ENCODE results near the gene CRNKL1. TPM values are rescaled to one million over a fixed set of nuclear protein-coding genes. Genes with fewer than 3 reads are reported as not detected.

Gene CRNKL1
- polyA plus RNA-seq, 1 donor (not counting 4 experiments of a cell fraction or from before 2014, with no cell fraction given) = 11.0 TPM

GRCh38 chr20:20094410-20094809 lies 42.1 kb upstream of the CRNKL1 start:
- Histone ChIP-seq H3K79me2 (ENCODE audit: control insufficient read depth, insufficient read depth, low read length) (no peaks in the 10 kb centered on the region), H3K27me3 (ENCODE audit: control insufficient read depth, extremely low read depth, insufficient read depth, low read length) (no peaks in the 10 kb centered on the region), H3K9ac (ENCODE audit: control insufficient read depth, extremely low read depth, insufficient read depth, low read length) (no peak overlapping the region), H3K27ac (ENCODE audit: control insufficient read depth, insufficient read depth, low read length) (no peak overlapping the region), H3K4me1 (ENCODE audit: control insufficient read depth, extremely low read depth, insufficient read depth, low read length) (no peaks in the 10 kb centered on the region), H3K4me2 (ENCODE audit: control insufficient read depth, extremely low read depth, insufficient read depth, low read depth, low read length) (no peak overlapping the region), H3K4me3 (ENCODE audit: control insufficient read depth in 2 of 3, extremely low read depth in 1 of 3, insufficient read depth in 2 of 3, low read depth in 1 of 3, low read length in 3 of 3) (no peak overlapping the region), H4K20me1 (ENCODE audit: control insufficient read depth, extremely low read depth, insufficient read depth, low read length) (no peaks in the 10 kb centered on the region), H2AFZ (ENCODE audit: control insufficient read depth, low read length) (no peak overlapping the region), H3K9me1 (ENCODE audit: control insufficient read depth, extremely low read depth, insufficient read depth, low read length) (no peaks in the 10 kb centered on the region), H3K36me3 (ENCODE audit: control insufficient read depth in 2 of 2, extremely low read depth in 1 of 2, insufficient read depth in 2 of 2, low read length in 2 of 2) (no peaks in the 10 kb centered on the region), H3K9me3 (ENCODE audit: control insufficient read depth, low read depth, low read length) (no peaks in the 10 kb centered on the region)
- FAIRE-seq = no peak
- TF ChIP-seq EZH2 (IDR thresholded peaks at IDR 0.05; ENCODE audit: low read length) = no peak
- TF ChIP-seq, protein P1, sequence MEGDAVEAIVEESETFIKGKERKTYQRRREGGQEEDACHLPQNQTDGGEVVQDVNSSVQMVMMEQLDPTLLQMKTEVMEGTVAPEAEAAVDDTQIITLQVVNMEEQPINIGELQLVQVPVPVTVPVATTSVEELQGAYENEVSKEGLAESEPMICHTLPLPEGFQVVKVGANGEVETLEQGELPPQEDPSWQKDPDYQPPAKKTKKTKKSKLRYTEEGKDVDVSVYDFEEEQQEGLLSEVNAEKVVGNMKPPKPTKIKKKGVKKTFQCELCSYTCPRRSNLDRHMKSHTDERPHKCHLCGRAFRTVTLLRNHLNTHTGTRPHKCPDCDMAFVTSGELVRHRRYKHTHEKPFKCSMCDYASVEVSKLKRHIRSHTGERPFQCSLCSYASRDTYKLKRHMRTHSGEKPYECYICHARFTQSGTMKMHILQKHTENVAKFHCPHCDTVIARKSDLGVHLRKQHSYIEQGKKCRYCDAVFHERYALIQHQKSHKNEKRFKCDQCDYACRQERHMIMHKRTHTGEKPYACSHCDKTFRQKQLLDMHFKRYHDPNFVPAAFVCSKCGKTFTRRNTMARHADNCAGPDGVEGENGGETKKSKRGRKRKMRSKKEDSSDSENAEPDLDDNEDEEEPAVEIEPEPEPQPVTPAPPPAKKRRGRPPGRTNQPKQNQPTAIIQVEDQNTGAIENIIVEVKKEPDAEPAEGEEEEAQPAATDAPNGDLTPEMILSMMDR (optimal IDR thresholded peaks at IDR 0.05 in 1 of 3, IDR thresholded peaks at IDR 0.05 in 1 of 3, conservative IDR thresholded peaks at IDR 0.05 in 1 of 3; ENCODE audit: extremely low read depth in 1 of 3, insufficient read depth in 2 of 3, low read length in 3 of 3) = no peak
- DNase-seq (ENCODE audit: low read depth, low spot score) = no peak
- dilution Hi-C loops (cut with MboI; ENCODE audit: extremely low pct_ligation_motif_present, low sequenced_read_pairs) = no loop called here

GRCh38 chr20:20092827-20093226 lies 40.6 kb upstream of the CRNKL1 start:
- H3K4me3 ChIP-seq (ENCODE audit: control insufficient read depth in 2 of 3, extremely low read depth in 1 of 3, insufficient read depth in 2 of 3, low read depth in 1 of 3, low read length in 3 of 3) = no peak overlapping the region
- DNase-seq (ENCODE audit: low read depth, low spot score) = no peak
- no peaks in the 10 kb centered on the region for H3K36me3 ChIP-seq (ENCODE audit: control insufficient read depth in 2 of 2, extremely low read depth in 1 of 2, insufficient read depth in 2 of 2, low read length in 2 of 2)
- TF ChIP-seq, protein P1 (optimal IDR thresholded peaks at IDR 0.05 in 1 of 3, IDR thresholded peaks at IDR 0.05 in 1 of 3, conservative IDR thresholded peaks at IDR 0.05 in 1 of 3; ENCODE audit: extremely low read depth in 1 of 3, insufficient read depth in 2 of 3, low read length in 3 of 3) = no peak
- TF ChIP-seq EZH2 (IDR thresholded peaks at IDR 0.05; ENCODE audit: low read length) = no peak
- H3K9ac ChIP-seq (ENCODE audit: control insufficient read depth, extremely low read depth, insufficient read depth, low read length) = no peak overlapping the region
- no peaks in the 10 kb centered on the region for H3K9me3 ChIP-seq (ENCODE audit: control insufficient read depth, low read depth, low read length)
- H4K20me1 ChIP-seq (ENCODE audit: control insufficient read depth, extremely low read depth, insufficient read depth, low read length) = no peaks in the 10 kb centered on the region
- no peak for FAIRE-seq
- H3K79me2 ChIP-seq (ENCODE audit: control insufficient read depth, insufficient read depth, low read length) = no peaks in the 10 kb centered on the region
- H3K4me2 ChIP-seq (ENCODE audit: control insufficient read depth, extremely low read depth, insufficient read depth, low read depth, low read length) = no peak overlapping the region
- dilution Hi-C loops (cut with MboI; ENCODE audit: extremely low pct_ligation_motif_present, low sequenced_read_pairs) = no loop called here
- no peaks in the 10 kb centered on the region for H3K4me1 ChIP-seq (ENCODE audit: control insufficient read depth, extremely low read depth, insufficient read depth, low read length)
- no peaks in the 10 kb centered on the region for H3K9me1 ChIP-seq (ENCODE audit: control insufficient read depth, extremely low read depth, insufficient read depth, low read length)
- H3K27ac ChIP-seq (ENCODE audit: control insufficient read depth, insufficient read depth, low read length) = no peak overlapping the region
- no peak overlapping the region for H2AFZ ChIP-seq (ENCODE audit: control insufficient read depth, low read length)
- H3K27me3 ChIP-seq (ENCODE audit: control insufficient read depth, extremely low read depth, insufficient read depth, low read length) = no peaks in the 10 kb centered on the region

Measured in keratinocyte (primary cell).